ENCODE measurements around the gene CACNA1G.

- TF ChIP-seq POLR2AphosphoS5 (IDR thresholded peaks at IDR 0.05) (no peak), CTCF (IDR thresholded peaks at IDR 0.05) (no peak), POLR2A (IDR thresholded peaks at IDR 0.05) (no peak)
These were observed 2.0 kb upstream of the CACNA1G start for GRCh38 chr17:50558581-50558940.

Measured in prostate gland (tissue), 2 donors.